Activated T-cell treated with anti-CD3 and anti-CD28 coated beads, Interleukin-2, amount 50 U/mL, for 24 hours (primary cell): Measurements from ENCODE around the gene DCLK1.

Source experiments
- DNase-seq: peaks from one replicate; pipeline ENCODE4 v3.0.0-alpha.2; 2020
- H3K27ac Mint-ChIP-seq: 2 replicates; pipeline ENCODE4 v1.8.0; 2020; ENCODE audit warnings: mild to moderate bottlenecking, mixed read lengths
- H3K27me3 Mint-ChIP-seq: 2 replicates; pipeline ENCODE4 v1.8.0; 2020; ENCODE audit warnings: mixed read lengths
- H3K36me3 Mint-ChIP-seq: 2 replicates; pipeline ENCODE4 v1.8.0; 2020; ENCODE audit warnings: low read depth, mixed read lengths
- H3K4me1 Mint-ChIP-seq: 2 replicates; pipeline ENCODE4 v1.8.0; 2020; ENCODE audit warnings: low read depth, mixed read lengths
- H3K4me3 Mint-ChIP-seq: 2 replicates; pipeline ENCODE4 v1.8.0; 2020; ENCODE audit warnings: mild to moderate bottlenecking, moderate library complexity, mixed read lengths
- H3K9me3 Mint-ChIP-seq: 2 replicates; pipeline ENCODE4 v1.8.0; 2020; ENCODE audit warnings: mixed read lengths

Gene DCLK1

DNA sequence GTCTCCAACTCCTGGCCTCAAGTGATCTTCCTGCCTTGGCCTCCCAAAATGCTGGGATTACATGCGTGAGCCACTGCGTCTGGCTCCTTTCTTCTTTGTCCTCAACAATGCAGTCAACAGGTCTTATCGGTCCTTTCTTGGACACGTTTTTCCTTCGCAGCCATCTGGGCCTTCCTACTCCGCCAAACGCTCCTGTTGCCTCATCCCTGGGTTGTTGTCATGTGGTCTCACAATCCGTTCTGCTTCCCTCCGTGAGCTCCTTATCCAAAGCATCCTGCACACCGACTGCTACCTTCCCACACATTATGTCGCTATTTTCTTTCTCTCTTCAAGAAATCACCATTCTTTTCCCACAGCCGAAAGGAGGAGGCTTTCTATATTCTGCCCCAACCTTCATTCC is 306.8 kb downstream of the DCLK1 start:
- no peaks in the 10 kb centered on the region for H3K4me1 Mint-ChIP-seq
- no peaks in the 10 kb centered on the region for H3K36me3 Mint-ChIP-seq
- H3K27ac Mint-ChIP-seq: no peak overlapping the region
- H3K27me3 Mint-ChIP-seq: no peaks in the 10 kb centered on the region
- H3K9me3 Mint-ChIP-seq: peaks cover 4% of the 10 kb centered on the region
- H3K4me3 Mint-ChIP-seq: no peak overlapping the region
- no peak for DNase-seq

DNA sequence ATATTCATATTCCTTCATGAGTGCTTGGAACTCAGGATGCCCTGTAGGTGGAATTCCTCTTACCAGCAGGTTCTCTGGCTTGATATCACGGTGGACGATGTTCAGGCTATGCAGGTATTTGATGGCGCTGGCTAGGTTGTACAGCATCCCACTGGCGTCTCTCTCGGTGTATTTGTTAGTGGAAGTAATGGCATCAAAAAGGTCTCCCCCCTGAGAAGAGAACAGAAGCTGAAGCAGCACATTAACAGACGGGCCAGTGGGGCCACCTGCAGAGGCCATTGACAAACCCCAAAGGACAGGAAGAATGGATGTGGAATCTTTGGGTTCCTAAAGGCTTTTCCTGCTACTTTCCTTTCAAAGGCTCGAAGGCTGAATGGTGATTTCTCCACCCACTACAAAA is 308.5 kb downstream of the DCLK1 start:
- no peak for DNase-seq
- no peaks in the 10 kb centered on the region for H3K27me3 Mint-ChIP-seq
- no peak overlapping the region for H3K27ac Mint-ChIP-seq
- peaks cover 4% of the 10 kb centered on the region for H3K9me3 Mint-ChIP-seq
- no peaks in the 10 kb centered on the region for H3K4me1 Mint-ChIP-seq
- H3K36me3 Mint-ChIP-seq: no peaks in the 10 kb centered on the region
- H3K4me3 Mint-ChIP-seq: no peak overlapping the region

DNA sequence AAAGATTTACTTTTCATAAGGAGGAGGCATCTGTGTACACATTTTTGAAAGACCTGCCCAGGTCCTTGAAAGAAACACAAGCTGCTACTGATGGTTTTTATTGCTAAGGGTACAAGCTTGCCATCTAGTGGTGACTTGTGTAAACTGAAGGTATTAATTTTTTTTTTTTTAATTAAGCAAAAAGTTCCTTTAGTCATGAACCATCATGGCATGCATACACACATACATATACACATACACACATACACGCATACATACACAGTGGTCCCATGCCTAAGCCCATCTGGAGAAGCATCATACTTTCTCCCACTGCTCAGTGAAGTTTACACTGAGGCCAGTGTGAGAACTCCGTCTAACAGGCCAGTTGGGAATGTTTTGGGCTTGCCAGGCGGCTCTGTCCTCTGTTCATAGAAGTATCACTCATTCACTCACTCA is 312.5 kb downstream of the DCLK1 start:
- H3K9me3 Mint-ChIP-seq: no peaks in the 10 kb centered on the region
- H3K27me3 Mint-ChIP-seq: no peaks in the 10 kb centered on the region
- no peak overlapping the region for H3K27ac Mint-ChIP-seq
- H3K4me3 Mint-ChIP-seq: no peak overlapping the region
- H3K36me3 Mint-ChIP-seq: no peaks in the 10 kb centered on the region
- no peaks in the 10 kb centered on the region for H3K4me1 Mint-ChIP-seq
- DNase-seq: no peak

DNA sequence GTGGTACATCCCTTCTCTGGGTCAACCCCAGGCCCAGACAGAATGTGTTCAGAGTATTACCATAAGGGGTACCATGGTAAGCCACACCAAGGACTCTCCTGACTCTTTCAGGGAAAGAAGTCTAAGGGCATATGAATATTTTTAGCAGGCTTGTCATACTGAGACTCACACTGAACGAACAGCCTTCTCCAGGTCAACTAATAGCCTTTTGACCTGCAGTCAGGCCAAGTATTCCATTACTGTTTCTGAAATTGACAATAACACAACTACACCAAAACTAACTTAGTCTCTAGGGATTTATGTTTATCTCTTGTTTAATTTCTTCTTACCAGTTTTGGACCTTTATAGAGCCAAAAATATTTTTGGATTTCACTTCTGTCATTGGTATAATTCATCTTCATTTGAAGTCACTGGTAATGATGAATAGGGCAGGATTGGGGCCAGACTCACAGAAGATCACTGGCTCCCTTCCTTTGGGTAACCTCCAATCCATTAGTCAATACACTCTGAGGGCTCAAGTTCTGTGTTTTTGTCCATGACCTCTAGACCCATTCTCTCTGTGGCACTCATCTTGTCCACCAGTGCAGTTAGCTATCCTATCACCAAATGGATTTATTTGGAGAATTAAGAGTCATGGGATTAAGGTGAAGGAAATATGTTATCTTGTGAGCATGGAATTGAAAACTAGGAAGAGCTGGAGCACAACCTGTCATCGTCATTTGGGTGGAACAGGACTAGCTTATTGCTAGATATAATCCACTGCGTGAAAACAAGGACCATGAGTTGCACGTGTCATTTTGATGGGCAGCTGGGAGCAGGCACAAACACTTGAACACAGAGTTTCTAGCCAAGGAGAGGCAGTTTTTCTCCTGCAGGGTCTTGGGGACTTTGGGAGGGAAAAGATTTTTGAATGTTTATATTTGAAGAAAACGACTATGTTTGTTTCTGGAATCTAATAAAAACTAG is 313.3 kb downstream of the DCLK1 start:
- H3K4me3 Mint-ChIP-seq: no peak overlapping the region
- no peaks in the 10 kb centered on the region for H3K27me3 Mint-ChIP-seq
- H3K9me3 Mint-ChIP-seq: no peaks in the 10 kb centered on the region
- no peaks in the 10 kb centered on the region for H3K36me3 Mint-ChIP-seq
- H3K4me1 Mint-ChIP-seq: no peaks in the 10 kb centered on the region
- no peak overlapping the region for H3K27ac Mint-ChIP-seq
- no peak for DNase-seq

DNA sequence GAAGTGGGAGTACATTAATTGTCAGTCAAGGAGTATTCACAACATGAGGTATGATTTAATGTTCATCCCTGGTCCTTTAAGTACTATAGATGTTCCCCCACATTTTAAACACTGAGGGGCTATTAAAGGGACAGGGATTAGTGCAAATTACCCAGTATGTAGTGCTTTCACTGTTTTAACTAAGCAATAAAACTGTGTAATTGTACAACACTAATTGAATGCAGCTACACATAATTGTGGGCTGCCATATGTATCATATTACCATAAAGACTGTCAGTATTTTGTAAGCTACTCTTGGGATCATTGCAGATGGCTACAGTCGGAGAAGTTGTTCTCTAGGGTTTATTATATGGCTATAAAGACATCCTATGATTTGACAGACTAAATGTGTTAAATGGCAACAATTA is 316.6 kb downstream of the DCLK1 start:
- no peaks in the 10 kb centered on the region for H3K36me3 Mint-ChIP-seq
- no peak for DNase-seq
- no peaks in the 10 kb centered on the region for H3K4me1 Mint-ChIP-seq
- H3K4me3 Mint-ChIP-seq: no peak overlapping the region
- H3K27ac Mint-ChIP-seq: no peak overlapping the region
- no peaks in the 10 kb centered on the region for H3K27me3 Mint-ChIP-seq
- H3K9me3 Mint-ChIP-seq: no peaks in the 10 kb centered on the region

DNA sequence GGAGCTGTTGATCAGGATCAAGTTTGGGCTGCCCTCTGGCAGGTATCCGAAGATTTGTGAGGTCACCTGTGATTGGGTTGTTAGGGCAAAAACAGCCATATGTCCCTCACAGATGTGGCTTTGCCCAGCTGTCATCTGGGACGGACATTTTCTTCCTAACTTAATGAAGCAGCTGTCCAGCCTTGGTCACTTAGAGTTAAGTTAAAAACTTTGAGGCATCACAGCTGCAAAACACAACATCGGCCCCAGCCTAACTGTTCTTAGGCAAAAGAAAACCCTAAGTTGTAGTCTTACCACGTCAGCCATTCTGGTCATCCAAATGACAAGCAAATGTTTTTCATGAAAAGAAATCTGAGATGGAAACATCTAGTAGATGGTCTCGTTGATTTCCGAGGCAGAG is 318.4 kb downstream of the DCLK1 start:
- no peak for DNase-seq
- no peak overlapping the region for H3K27ac Mint-ChIP-seq
- H3K4me3 Mint-ChIP-seq: no peak overlapping the region
- H3K36me3 Mint-ChIP-seq: no peaks in the 10 kb centered on the region
- H3K9me3 Mint-ChIP-seq: no peaks in the 10 kb centered on the region
- H3K4me1 Mint-ChIP-seq: no peaks in the 10 kb centered on the region
- no peaks in the 10 kb centered on the region for H3K27me3 Mint-ChIP-seq

DNA sequence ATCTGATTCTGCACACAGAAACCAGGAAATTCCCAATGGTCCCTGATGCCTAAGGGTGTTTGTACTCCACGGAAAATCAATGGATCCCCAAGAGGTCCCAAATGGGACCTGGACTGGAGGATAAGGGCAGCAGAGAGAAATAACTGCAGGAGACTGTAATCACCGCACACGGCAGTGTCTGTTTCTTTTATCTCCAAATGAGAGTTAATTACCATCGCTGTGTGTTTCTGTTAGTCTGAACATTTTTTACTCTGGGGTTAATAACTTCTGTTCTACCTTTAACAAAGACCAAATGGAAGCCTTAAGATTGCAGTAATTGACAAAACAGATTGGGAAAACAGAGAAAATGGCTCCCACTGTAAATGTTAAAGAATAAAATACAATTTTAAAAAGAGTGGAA is 320.9 kb downstream of the DCLK1 start:
- no peaks in the 10 kb centered on the region for H3K36me3 Mint-ChIP-seq
- no peak for DNase-seq
- H3K4me3 Mint-ChIP-seq: no peak overlapping the region
- no peaks in the 10 kb centered on the region for H3K27me3 Mint-ChIP-seq
- H3K4me1 Mint-ChIP-seq: no peaks in the 10 kb centered on the region
- H3K27ac Mint-ChIP-seq: no peak overlapping the region
- H3K9me3 Mint-ChIP-seq: no peaks in the 10 kb centered on the region

DNA sequence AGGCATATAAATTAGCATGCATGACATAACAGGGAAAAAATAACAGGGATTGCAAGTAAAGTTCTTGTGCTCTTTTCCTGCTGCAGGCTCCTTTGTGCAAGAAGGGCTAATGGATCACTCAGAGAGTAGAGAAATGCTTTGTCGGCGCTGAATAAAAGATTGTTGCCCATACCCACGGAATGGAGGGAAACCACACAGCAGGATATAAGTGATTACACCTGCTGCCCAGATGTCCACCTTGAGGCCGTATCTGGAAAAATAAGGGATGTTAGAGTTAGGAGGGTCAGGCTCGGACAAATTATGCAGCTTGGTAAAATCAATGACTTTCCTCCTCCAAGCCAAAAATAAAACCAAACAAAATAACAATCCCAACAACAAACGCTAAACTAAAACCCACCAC is 322.3 kb downstream of the DCLK1 start:
- DNase-seq: no peak
- H3K4me1 Mint-ChIP-seq: no peaks in the 10 kb centered on the region
- no peak overlapping the region for H3K27ac Mint-ChIP-seq
- H3K4me3 Mint-ChIP-seq: no peak overlapping the region
- H3K27me3 Mint-ChIP-seq: peaks cover 4% of the 10 kb centered on the region
- H3K36me3 Mint-ChIP-seq: no peaks in the 10 kb centered on the region
- no peaks in the 10 kb centered on the region for H3K9me3 Mint-ChIP-seq

DNA sequence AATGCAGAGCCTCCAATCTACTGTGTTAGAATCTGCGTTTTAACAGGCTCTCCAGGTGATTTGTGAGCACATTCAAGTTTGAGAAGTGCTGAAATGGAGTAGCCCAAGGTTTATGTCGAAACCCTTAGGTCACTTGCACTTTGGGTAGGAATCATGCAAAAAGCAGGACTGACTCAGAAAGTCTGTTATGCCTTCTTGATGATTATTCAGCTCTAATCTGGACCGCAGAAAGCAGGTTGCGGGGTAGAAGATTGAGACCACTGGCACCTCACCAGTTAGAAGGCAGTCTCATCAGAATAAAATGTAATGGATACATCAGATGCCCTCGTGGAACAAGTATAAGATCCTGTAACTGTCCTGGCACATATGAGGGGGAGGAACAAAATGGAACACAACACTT is 326.3 kb downstream of the DCLK1 start:
- H3K4me1 Mint-ChIP-seq: no peaks in the 10 kb centered on the region
- no peaks in the 10 kb centered on the region for H3K9me3 Mint-ChIP-seq
- H3K27ac Mint-ChIP-seq: no peak overlapping the region
- H3K27me3 Mint-ChIP-seq: peaks cover 4% of the 10 kb centered on the region
- no peaks in the 10 kb centered on the region for H3K36me3 Mint-ChIP-seq
- no peak for DNase-seq
- H3K4me3 Mint-ChIP-seq: no peak overlapping the region

DNA sequence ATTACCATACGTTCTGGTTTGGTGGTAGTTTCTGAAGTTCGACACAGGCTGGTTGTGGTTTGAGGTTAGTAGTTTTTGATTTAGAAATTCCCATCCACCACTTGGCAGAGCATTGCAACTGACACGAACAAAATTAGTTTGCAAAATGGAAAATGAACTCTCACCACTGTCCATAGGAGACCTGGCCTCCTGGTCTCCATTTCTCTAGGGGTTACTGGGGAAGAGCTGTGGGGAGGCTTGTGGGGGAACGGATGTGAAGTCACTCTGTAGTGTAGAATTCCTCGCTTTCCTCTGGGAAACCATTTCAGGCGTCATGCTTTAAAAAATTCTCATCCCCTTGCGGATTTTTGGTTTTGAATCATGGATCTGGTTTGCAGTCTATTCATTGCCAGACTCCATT is 333.2 kb downstream of the DCLK1 start:
- DNase-seq: no peak
- Mint-ChIP-seq H3K4me3 (no peak overlapping the region), H3K9me3 (no peaks in the 10 kb centered on the region), H3K27me3 (no peaks in the 10 kb centered on the region), H3K27ac (no peak overlapping the region), H3K36me3 (no peaks in the 10 kb centered on the region), H3K4me1 (no peaks in the 10 kb centered on the region)

DNA sequence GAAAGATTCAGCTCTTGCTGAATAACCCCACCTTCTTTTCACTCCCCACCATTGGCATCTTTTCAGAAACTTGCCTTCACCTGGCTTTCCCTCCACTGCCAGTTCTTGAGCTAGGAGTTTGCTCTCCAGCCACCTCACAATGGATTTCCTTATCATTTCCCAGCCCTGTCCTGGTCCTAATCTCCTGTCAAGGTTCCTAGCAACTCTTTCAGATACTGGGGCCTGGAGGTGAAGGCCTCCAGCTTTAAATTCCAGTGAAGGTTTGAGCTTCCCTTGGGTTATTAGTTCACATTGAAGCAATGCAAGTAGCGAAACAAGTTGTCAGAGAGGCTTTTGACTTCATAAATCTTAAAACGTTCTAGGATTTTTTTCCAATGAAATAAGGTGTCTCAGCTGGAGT is 333.9 kb downstream of the DCLK1 start:
- H3K4me1 Mint-ChIP-seq: no peaks in the 10 kb centered on the region
- H3K36me3 Mint-ChIP-seq: no peaks in the 10 kb centered on the region
- no peaks in the 10 kb centered on the region for H3K9me3 Mint-ChIP-seq
- no peak for DNase-seq
- no peaks in the 10 kb centered on the region for H3K27me3 Mint-ChIP-seq
- H3K27ac Mint-ChIP-seq: no peak overlapping the region
- H3K4me3 Mint-ChIP-seq: no peak overlapping the region

DNA sequence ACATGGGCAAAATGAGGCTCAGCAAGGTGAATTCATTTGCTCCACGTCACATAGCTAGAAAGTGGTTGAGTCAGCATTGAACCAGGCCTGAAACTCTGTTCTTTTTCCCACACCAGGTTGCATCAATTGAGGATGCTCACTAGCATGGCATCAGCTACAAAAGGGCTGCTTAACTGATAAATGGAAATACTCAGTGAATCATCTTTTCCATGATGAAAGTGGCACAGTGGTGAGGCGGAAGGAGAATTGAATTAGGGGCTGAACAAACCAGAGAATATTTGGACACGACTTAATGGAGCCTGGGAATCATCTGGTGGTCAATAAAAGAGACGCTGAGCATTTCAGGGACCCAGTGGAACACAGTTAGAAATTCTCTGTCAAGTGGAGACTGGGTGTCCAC is 334.6 kb downstream of the DCLK1 start:
- Mint-ChIP-seq H3K27me3 (no peaks in the 10 kb centered on the region), H3K9me3 (no peaks in the 10 kb centered on the region), H3K4me3 (no peak overlapping the region), H3K27ac (no peak overlapping the region), H3K4me1 (no peaks in the 10 kb centered on the region), H3K36me3 (no peaks in the 10 kb centered on the region)
- no peak for DNase-seq

DNA sequence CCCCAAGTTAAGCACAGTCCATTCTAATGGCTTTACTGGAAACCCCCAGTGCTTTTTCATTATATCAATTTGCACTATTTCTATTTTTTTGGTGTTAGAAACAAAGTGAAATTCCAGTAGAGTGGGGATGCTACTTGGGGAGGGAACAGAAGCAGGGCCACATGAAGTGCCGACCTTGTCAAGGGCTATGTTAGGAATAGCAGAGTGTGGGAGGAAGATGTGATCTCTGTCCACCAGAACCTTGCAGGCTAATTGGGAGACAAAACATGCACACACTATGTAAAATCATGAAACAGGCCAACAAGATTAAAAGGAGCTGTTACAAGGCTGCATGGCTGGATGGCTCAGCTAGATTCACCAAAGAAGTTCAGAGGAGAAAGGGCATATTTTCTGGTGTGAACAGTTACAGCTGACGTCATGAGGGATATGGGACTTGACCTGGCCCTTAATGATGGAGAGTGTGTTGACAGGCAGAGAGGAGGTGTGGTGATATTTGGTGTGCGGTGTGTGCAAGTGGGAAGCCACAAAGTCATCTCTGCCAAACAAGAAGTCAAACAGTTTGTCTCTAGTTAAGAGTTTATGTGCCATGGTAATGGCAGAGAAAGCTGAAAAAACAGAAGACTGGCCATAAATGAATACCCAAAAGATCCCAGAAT is 336.3 kb downstream of the DCLK1 start:
- DNase-seq: no peak
- no peak overlapping the region for H3K4me3 Mint-ChIP-seq
- H3K27ac Mint-ChIP-seq: no peak overlapping the region
- H3K27me3 Mint-ChIP-seq: no peaks in the 10 kb centered on the region
- H3K9me3 Mint-ChIP-seq: no peaks in the 10 kb centered on the region
- H3K36me3 Mint-ChIP-seq: no peaks in the 10 kb centered on the region
- no peaks in the 10 kb centered on the region for H3K4me1 Mint-ChIP-seq

DNA sequence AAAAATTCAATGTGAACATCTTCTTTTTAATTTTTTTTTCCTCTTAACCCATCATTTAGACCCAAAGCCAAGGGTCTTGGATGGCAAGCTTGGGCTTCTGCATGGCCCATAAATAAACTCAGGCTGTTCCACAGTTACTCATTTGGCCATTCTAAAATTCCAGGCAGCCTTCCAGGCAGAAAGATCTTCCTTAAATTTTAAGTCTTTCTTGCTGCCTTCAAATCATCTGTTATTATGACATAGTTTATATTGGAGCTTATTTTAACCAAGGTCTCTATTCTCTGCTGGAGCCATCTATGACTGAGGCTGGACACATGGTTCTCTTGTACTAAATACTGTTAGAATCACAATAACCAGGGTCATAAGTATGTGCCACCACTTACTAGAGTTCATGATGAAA is 337.4 kb downstream of the DCLK1 start:
- Mint-ChIP-seq H3K27me3 (no peaks in the 10 kb centered on the region), H3K4me1 (no peaks in the 10 kb centered on the region), H3K4me3 (no peak overlapping the region), H3K9me3 (no peaks in the 10 kb centered on the region), H3K27ac (no peak overlapping the region), H3K36me3 (no peaks in the 10 kb centered on the region)
- no peak for DNase-seq

DNA sequence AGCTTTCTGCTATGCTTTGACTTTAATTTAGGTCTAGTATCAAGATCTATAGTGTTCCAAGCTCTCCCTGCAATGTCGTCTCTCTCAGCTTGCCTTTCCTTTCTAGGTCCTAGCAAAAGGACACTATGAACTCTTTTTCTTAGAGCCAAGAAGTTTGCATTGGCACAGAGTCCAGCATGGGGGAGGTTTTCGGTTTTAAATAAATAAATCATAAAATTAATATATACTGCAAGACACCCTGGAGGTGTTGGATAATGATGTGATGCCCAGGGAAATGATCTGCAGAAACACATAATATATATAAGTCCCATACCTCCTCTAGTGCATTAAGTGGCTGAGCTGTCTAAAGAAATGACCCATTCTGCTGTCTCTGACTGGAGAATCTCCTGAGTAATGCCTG is 338.3 kb downstream of the DCLK1 start:
- no peak for DNase-seq
- H3K27ac Mint-ChIP-seq: no peak overlapping the region
- no peaks in the 10 kb centered on the region for H3K4me1 Mint-ChIP-seq
- H3K27me3 Mint-ChIP-seq: no peaks in the 10 kb centered on the region
- H3K4me3 Mint-ChIP-seq: no peak overlapping the region
- no peaks in the 10 kb centered on the region for H3K9me3 Mint-ChIP-seq
- no peaks in the 10 kb centered on the region for H3K36me3 Mint-ChIP-seq
